HEK293 (cell line): ENCODE results near the gene ACP4.

Source experiments
- CTCF ChIA-PET: fragments of 350-600 bp; formaldehyde crosslinking; extraction: SDS; loops from one replicate; lab custom pipeline; 2021; ENCODE audit warnings: antibody characterized with exemption; lab: Yijun Ruan, JAX
- POLR2A ChIA-PET: fragments of 300-600 bp; formaldehyde crosslinking; extraction: SDS; loops from one replicate; lab custom pipeline; 2020; ENCODE audit warnings: antibody characterized with exemption, inconsistent platforms; lab: Yijun Ruan, JAX
- H3K27ac ChIP-seq: fragments of 200-500 bp; sonication (Bioruptor generic); 2 replicates; pipeline ENCODE4 v1.5.1; 2014; ENCODE audit warnings: low read depth, low read length, control low read depth, inconsistent platforms; ENCODE audit errors: extremely low read depth
- H3K36me3 ChIP-seq, 2 experiments: fragments of 200-500 bp in 1 of 2; sonication (Bioruptor generic) in 1 of 2; 1 replicate in 1 of 2; 2 replicates in 1 of 2; pipeline ENCODE4 v1.5.1; 2014 to 2017; ENCODE audit warnings: inconsistent platforms in 2 of 2, low read length in 2 of 2; ENCODE audit not compliant: control insufficient read depth in 2 of 2, insufficient read depth in 1 of 2
- H3K4me1 ChIP-seq: fragments of 200-500 bp; sonication (Bioruptor generic); 2 replicates; pipeline ENCODE4 v1.5.1; 2014; ENCODE audit warnings: mild to moderate bottlenecking, low read length, inconsistent platforms; ENCODE audit not compliant: control insufficient read depth, insufficient read depth
- H3K4me3 ChIP-seq: 2 replicates; pipeline ENCODE4 v1.5.1; 2011; ENCODE audit warnings: low read depth, mild to moderate bottlenecking, control low read depth, low read length, moderate library complexity
- H3K9me3 ChIP-seq: fragments of 200-500 bp; sonication (Bioruptor generic); 2 replicates; pipeline ENCODE4 v1.5.1; 2014; ENCODE audit warnings: low read depth, low read length, inconsistent platforms; ENCODE audit not compliant: control insufficient read depth, insufficient read depth
- GLI4 ChIP-seq: fragments of 450-650 bp; formaldehyde crosslinking; IDR thresholded peaks from 2 replicates; pipeline ENCODE4 v1.5.1; 2016; ENCODE audit warnings: missing biosample characterization, missing genetic modification characterization
- GLIS2 ChIP-seq: fragments of 450-650 bp; formaldehyde crosslinking; IDR thresholded peaks from 2 replicates; pipeline ENCODE4 v1.5.1; 2016; ENCODE audit warnings: missing biosample characterization, missing genetic modification characterization
- OSR2 ChIP-seq: fragments of 450-650 bp; formaldehyde crosslinking; IDR thresholded peaks from 2 replicates; pipeline ENCODE4 v1.5.1; 2016; ENCODE audit warnings: missing biosample characterization, missing genetic modification characterization
- REST ChIP-seq: fragments of 450-650 bp; formaldehyde crosslinking; IDR thresholded peaks from 2 replicates; pipeline ENCODE4 v1.5.1; 2016; ENCODE audit warnings: missing biosample characterization, missing genetic modification characterization
- SP3 ChIP-seq: fragments of 450-650 bp; formaldehyde crosslinking; IDR thresholded peaks from 2 replicates; pipeline ENCODE4 v1.5.1; 2016; ENCODE audit warnings: missing biosample characterization, missing genetic modification characterization
- ZEB2 ChIP-seq: fragments of 450-650 bp; formaldehyde crosslinking; IDR thresholded peaks from 2 replicates; pipeline ENCODE4 v1.5.1; 2016; ENCODE audit warnings: missing biosample characterization, missing genetic modification characterization
- ZNF121 ChIP-seq: fragments of 450-650 bp; formaldehyde crosslinking; IDR thresholded peaks from 2 replicates; pipeline ENCODE4 v1.5.1; 2016; ENCODE audit warnings: missing biosample characterization, missing genetic modification characterization
- ZNF146 ChIP-seq: fragments of 450-650 bp; formaldehyde crosslinking; IDR thresholded peaks from 2 replicates; pipeline ENCODE4 v1.5.1; 2016; ENCODE audit warnings: missing biosample characterization, missing genetic modification characterization
- ZNF184 ChIP-seq: fragments of 450-650 bp; IDR thresholded peaks from 2 replicates; pipeline ENCODE4 v1.5.1; 2018; ENCODE audit warnings: missing biosample characterization, mild to moderate bottlenecking, missing genetic modification characterization
- ZNF214 ChIP-seq: fragments of 450-650 bp; formaldehyde crosslinking; IDR thresholded peaks from 2 replicates; pipeline ENCODE4 v1.5.1; 2017; ENCODE audit warnings: missing biosample characterization, mild to moderate bottlenecking, missing genetic modification characterization, borderline replicate concordance
- ZNF394 ChIP-seq: fragments of 450-650 bp; formaldehyde crosslinking; IDR thresholded peaks from 2 replicates; pipeline ENCODE4 v1.5.1; 2016; ENCODE audit warnings: missing biosample characterization, missing genetic modification characterization, mild to moderate bottlenecking, moderate library complexity, borderline replicate concordance
- ZNF560 ChIP-seq: fragments of 450-650 bp; formaldehyde crosslinking; IDR thresholded peaks from 2 replicates; pipeline ENCODE4 v1.5.1; 2017; ENCODE audit warnings: missing biosample characterization, missing genetic modification characterization, borderline replicate concordance
- ZNF561 ChIP-seq: fragments of 450-650 bp; IDR thresholded peaks from 2 replicates; pipeline ENCODE4 v1.5.1; 2018; ENCODE audit warnings: missing biosample characterization, missing genetic modification characterization, borderline replicate concordance
- ZNF600 ChIP-seq: fragments of 450-650 bp; formaldehyde crosslinking; IDR thresholded peaks from 2 replicates; pipeline ENCODE4 v1.5.1; 2016; ENCODE audit warnings: missing biosample characterization, missing genetic modification characterization
- ZNF629 ChIP-seq: fragments of 450-650 bp; formaldehyde crosslinking; IDR thresholded peaks from 2 replicates; pipeline ENCODE4 v1.5.1; 2017; ENCODE audit warnings: missing biosample characterization, missing genetic modification characterization
- ZNF830 ChIP-seq: fragments of 450-650 bp; IDR thresholded peaks from 2 replicates; pipeline ENCODE4 v1.5.0; 2018; ENCODE audit warnings: missing biosample characterization, missing genetic modification characterization, low read depth, mild to moderate bottlenecking, moderate library complexity
- TF ChIP-seq, protein P1 (sequence below): sonication (generic); formaldehyde crosslinking; IDR thresholded peaks from 2 replicates; pipeline ENCODE4 v1.8.1; 2022; ENCODE audit warnings: mild to moderate bottlenecking, moderate library complexity, missing genetic modification reagents

The ACP4 gene

DNA sequence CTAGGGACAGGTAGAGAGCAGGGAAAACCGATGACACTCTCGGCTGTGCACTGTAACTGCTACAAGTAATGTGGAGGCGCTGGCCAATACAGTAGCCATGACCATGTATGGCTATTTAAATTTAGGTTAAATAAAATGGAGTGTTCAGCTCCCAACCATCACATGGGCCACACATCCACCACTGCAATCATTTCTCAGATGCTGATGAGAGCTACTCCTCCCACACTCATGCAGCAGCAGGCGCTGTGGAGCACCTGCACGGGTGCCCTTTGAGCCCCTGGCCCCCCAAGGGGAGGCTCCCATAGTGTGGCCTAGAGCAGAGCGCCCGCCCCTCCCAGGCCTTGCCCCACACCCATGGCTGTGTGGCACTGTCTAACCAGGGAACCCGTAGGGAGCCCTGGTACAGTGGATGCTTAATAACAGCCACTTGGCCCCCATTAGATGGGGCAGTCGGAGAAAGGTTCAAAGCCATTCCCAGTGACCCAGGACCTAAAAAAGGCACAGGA, 6.0 kb downstream of the ACP4 start (continued):
- TF ChIP-seq GLIS2 (tag by site-specific recombination): peak; percentile 48

DNA sequence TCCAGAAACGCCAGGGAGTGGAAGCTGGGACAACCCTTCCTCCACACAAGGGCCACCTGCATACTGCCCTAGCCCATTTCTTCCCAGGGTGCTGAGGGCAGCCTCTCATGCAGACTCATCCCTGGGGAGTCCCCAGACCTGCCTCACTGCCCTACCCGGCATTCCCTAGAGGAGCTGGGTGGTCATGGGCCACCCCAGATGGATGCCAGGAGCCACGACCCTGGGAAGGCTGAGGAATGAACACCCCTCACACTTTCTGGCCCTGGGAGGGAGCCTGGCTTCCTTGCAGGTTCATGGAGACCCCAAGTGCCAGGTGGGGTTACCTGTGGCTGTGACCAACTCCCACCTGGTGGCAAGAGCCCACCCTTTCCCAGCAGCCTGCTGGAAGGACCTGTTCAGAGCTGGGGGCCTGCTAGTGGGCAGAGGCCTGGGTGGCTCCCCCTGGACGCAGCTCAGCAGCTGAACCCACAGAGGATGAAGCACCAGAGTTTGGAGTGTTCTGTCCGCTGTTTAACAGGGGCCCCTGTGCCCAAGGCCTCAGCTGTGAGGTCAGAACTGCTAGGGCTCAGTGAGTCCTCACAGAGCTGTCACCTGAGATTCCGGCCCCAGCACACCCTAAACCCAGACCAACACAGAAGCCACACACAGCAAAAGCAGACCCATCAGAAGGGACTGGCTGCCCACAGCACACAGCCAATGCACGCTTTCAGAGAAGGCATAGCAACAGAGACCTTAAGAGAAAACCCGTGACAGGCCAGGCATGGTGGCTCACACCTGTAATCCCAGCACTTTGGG, 6.6 kb downstream of the ACP4 start:
- Histone ChIP-seq H3K36me3 (peaks cover 25 to 64% of the 10 kb centered on the region in 2 experiments), H3K9me3 (no peaks in the 10 kb centered on the region), H3K4me3 (no peak overlapping the region), H3K27ac (peak overlapping the region; percentile 39; the same call in 1 of the 2 replicates), H3K4me1 (peaks cover 4% of the 10 kb centered on the region)
- TF ChIP-seq ZNF560 (tag by site-specific recombination): no peak
- no peak for TF ChIP-seq GLI4 (tag by site-specific recombination)
- TF ChIP-seq, protein P1, sequence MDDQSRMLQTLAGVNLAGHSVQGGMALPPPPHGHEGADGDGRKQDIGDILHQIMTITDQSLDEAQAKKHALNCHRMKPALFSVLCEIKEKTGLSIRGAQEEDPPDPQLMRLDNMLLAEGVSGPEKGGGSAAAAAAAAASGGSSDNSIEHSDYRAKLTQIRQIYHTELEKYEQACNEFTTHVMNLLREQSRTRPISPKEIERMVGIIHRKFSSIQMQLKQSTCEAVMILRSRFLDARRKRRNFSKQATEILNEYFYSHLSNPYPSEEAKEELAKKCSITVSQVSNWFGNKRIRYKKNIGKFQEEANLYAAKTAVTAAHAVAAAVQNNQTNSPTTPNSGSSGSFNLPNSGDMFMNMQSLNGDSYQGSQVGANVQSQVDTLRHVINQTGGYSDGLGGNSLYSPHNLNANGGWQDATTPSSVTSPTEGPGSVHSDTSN (CRISPR knock-in tag): 0 out of 2 replicates have a peak, but pooled peaks have one; percentile 16
- TF ChIP-seq ZNF121 (tag by site-specific recombination): no peak
- TF ChIP-seq ZNF830 (tag by site-specific recombination): no peak
- 0 out of 2 replicates have a peak, but pooled peaks have one; percentile 8 for TF ChIP-seq OSR2 (tag by site-specific recombination)
- no peak for TF ChIP-seq ZNF214 (tag by site-specific recombination)
- peak; percentile 15; the same call in 1 of the 2 replicates for TF ChIP-seq ZNF561 (tag by site-specific recombination)
- CTCF ChIA-PET: interaction anchor here (1.0 to 9.4 kb wide), 3 partner anchors 121 to 259 kb away, joined by 3 to 79 read pairs (median 4); no protein-coding TSS in a partner anchor
- POLR2A ChIA-PET: interaction anchor here (0.6 to 7.9 kb wide), 7 partner anchors 6 to 125 kb away, joined by 3 to 85 read pairs (median 4); no protein-coding TSS in a partner anchor

GRCh38 chr19:50797429-50797780, 7.2 kb downstream of the ACP4 start:
- H3K4me1 ChIP-seq: peaks cover 9% of the 10 kb centered on the region
- peaks cover 31 to 70% of the 10 kb centered on the region in 2 experiments for H3K36me3 ChIP-seq
- no peaks in the 10 kb centered on the region for H3K9me3 ChIP-seq
- TF ChIP-seq OSR2 (tag by site-specific recombination): 0 out of 2 replicates have a peak, but pooled peaks have one; percentile 3
- no peak for TF ChIP-seq ZNF629 (tag by site-specific recombination)
- TF ChIP-seq ZNF146 (tag by site-specific recombination): no peak
- peak; percentile 48; the same call in 1 of the 2 replicates for TF ChIP-seq ZNF394 (tag by site-specific recombination)
- TF ChIP-seq ZNF600 (tag by site-specific recombination): no peak
- no peak for TF ChIP-seq SP3
- TF ChIP-seq REST (tag by site-specific recombination): no peak
- TF ChIP-seq ZEB2 (tag by site-specific recombination): peak; percentile 71
- no peak for TF ChIP-seq ZNF184 (tag by site-specific recombination)
- no peak overlapping the region for H3K4me3 ChIP-seq
- ChIA-PET CTCF (interaction anchor here (0.6 to 9.4 kb wide), 4 partner anchors 46 to 260 kb away, joined by 3 to 79 read pairs (median 4); no protein-coding TSS in a partner anchor), POLR2A (interaction anchor here (0.5 to 1.9 kb wide), 3 partner anchors 9 to 478 kb away, joined by 3 to 4 read pairs (median 3); no protein-coding TSS in a partner anchor)
- no peak overlapping the region for H3K27ac ChIP-seq
